Endothelial cell of coronary artery (primary cell): ENCODE data around the gene UXS1. TPM values are rescaled to one million over a fixed set of nuclear protein-coding genes. Genes with fewer than 3 reads are reported as not detected.

ENCODE experiments used
- total RNA-seq: library from RNA; depleted of rRNA; stranded (reverse); fragments of >200 nt; gene quantifications from 2 replicates; pipeline ENCODE4 v1.2.3, GENCODE V29; 2014

Gene UXS1
- total RNA-seq = 33.9 and 36.1 TPM in 2 replicates

DNA sequence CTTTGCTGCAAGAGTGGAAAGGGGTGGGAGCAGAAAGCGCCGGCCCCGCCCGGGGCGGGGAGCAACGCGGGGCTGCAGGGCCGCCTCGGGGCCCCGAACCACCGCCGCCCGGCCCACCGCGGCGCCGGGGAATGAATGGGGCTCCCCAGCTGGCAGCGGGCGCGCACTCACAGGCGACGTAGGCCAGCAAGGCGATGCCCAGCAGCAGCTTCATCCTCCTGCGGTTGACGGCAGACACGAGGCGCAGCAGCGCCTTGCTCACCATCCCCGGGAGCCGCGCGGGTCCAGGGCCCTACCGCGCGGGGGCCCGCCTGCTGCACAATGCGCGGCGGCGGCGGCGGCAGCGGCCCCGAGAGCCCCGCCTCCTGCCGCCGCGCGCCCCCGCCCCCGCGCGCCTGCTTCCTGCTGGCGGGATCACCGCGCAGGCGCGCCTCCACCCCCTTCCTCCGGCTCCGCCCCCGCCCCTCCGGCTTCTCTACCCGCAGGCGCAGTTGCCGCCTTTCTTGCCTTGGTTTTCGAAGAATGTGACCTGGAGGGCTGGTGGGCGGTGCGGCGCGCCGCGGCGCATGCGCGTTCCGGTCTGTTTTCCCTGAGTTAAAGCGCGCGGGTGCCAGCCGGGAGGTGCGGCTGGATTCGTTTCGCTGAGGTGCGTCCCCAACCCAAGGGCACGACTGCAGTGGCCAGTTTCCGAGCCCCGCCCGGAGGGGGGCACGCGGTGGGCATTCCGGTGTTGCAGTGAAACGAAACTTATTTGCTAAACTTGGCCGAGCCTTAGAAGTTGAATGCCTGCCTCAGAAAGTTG lies at the start of gene UXS1:
TSS of gene UXS1 (minus strand) at position 325 of the 802 bp plus-strand sequence. CDS start at position 265, 60 bp downstream.

